Measurements from ENCODE around the gene DAPK1. TPM values are rescaled to one million over a fixed set of nuclear protein-coding genes. Genes with fewer than 3 reads are reported as not detected.

Gene DAPK1
- total and polyA plus RNA-seq, 2 donors (not counting 1 experiment from before 2014, with no cell fraction given): 1.7 to 2.8 TPM

- no peaks in the 10 kb centered on the region for H3K27me3 Mint-ChIP-seq
- intact Hi-C loops (cut with micrococcal nuclease): no loop called here
- no peaks in the 10 kb centered on the region for H3K4me1 ChIP-seq (ENCODE audit: control insufficient read depth in 2 of 2, insufficient read depth in 2 of 2, low read length in 2 of 2)
- no peaks in the 10 kb centered on the region for H3K9me3 Mint-ChIP-seq (ENCODE audit: insufficient read depth)
- DNase-seq: no peak
- peaks cover 0 to 9% (median 3%) of the 10 kb centered on the region in 3 donors for H3K9me3 ChIP-seq (ENCODE audit: control extremely low read depth in 1 of 3, control insufficient read depth in 2 of 3, insufficient read depth in 1 of 3, low read length in 2 of 3)
- CTCF ChIA-PET: no interaction called here
- no peak overlapping the region for H3K4me2 ChIP-seq (replicated peaks; ENCODE audit: low read depth, low read length, poor library complexity, severe bottlenecking)
- no peak overlapping the region for H3K4me3 Mint-ChIP-seq
- H2AFZ ChIP-seq (ENCODE audit: insufficient read depth, low read depth, low read length, poor library complexity, severe bottlenecking): no peak overlapping the region
- no peak overlapping the region for H3K27ac Mint-ChIP-seq
- no peak overlapping the region for H3K4me3 ChIP-seq (ENCODE audit: control extremely low read depth in 1 of 5, extremely low read depth in 1 of 5, insufficient read depth in 1 of 5, low read depth in 2 of 5, low read length in 4 of 5)
- no peaks in the 10 kb centered on the region for H3K36me3 ChIP-seq (replicated peaks in 1 of 2; ENCODE audit: control extremely low read depth in 1 of 2, control insufficient read depth in 1 of 2, extremely low read depth in 1 of 2, insufficient read depth in 2 of 2, low read length in 1 of 2)
- H3K79me2 ChIP-seq (ENCODE audit: control insufficient read depth, insufficient read depth, low read length): no peaks in the 10 kb centered on the region
- POLR2A ChIA-PET: no interaction called here
- TF ChIP-seq EZH2 (IDR thresholded peaks at IDR 0.05; ENCODE audit: borderline replicate concordance, insufficient read depth, low read depth, low read length, poor library complexity, severe bottlenecking): no peak
- no peak for TF ChIP-seq CTCF (IDR thresholded peaks at IDR 0.05)
- H3K4me1 Mint-ChIP-seq: no peaks in the 10 kb centered on the region
- no peak for ATAC-seq (ENCODE audit: low read depth)
- no peak overlapping the region for H3K9ac ChIP-seq (ENCODE audit: low read length)
- WGBS (ENCODE audit: insufficient coverage): 100% methylated on average over 1 of the region's 3 CpGs
- H3K27me3 ChIP-seq (replicated peaks in 1 of 4; ENCODE audit: control extremely low read depth in 1 of 4, control insufficient read depth in 3 of 4, insufficient read depth in 4 of 4, low read length in 3 of 4): no peaks in the 10 kb centered on the region
- no peak overlapping the region for H3K27ac ChIP-seq (ENCODE audit: low read length in 2 of 2)
- H4K20me1 ChIP-seq (ENCODE audit: control insufficient read depth, insufficient read depth, low read length, poor library complexity, severe bottlenecking): no peaks in the 10 kb centered on the region
These were observed 169.6 kb downstream of the DAPK1 start for GRCh38 chr9:87667164-87667738.

- intact Hi-C loops (cut with micrococcal nuclease): no loop called here
- Histone ChIP-seq H3K4me2 (replicated peaks; ENCODE audit: low read depth, low read length, poor library complexity, severe bottlenecking) (no peak overlapping the region), H3K9me3 (ENCODE audit: control extremely low read depth in 1 of 3, control insufficient read depth in 2 of 3, insufficient read depth in 1 of 3, low read length in 2 of 3) (peaks cover 0 to 9% (median 3%) of the 10 kb centered on the region in 3 donors), H3K27me3 (replicated peaks in 1 of 4; ENCODE audit: control extremely low read depth in 1 of 4, control insufficient read depth in 3 of 4, insufficient read depth in 4 of 4, low read length in 3 of 4) (peaks cover 0 to 2% (median 0%) of the 10 kb centered on the region in 4 experiments), H3K9ac (ENCODE audit: low read length) (no peak overlapping the region), H3K4me1 (ENCODE audit: control insufficient read depth in 2 of 2, insufficient read depth in 2 of 2, low read length in 2 of 2) (no peaks in the 10 kb centered on the region), H3K27ac (ENCODE audit: low read length in 2 of 2) (no peak overlapping the region), H3K36me3 (replicated peaks in 1 of 2; ENCODE audit: control extremely low read depth in 1 of 2, control insufficient read depth in 1 of 2, extremely low read depth in 1 of 2, insufficient read depth in 2 of 2, low read length in 1 of 2) (no peaks in the 10 kb centered on the region), H4K20me1 (ENCODE audit: control insufficient read depth, insufficient read depth, low read length, poor library complexity, severe bottlenecking) (no peaks in the 10 kb centered on the region), H2AFZ (ENCODE audit: insufficient read depth, low read depth, low read length, poor library complexity, severe bottlenecking) (no peak overlapping the region), H3K79me2 (ENCODE audit: control insufficient read depth, insufficient read depth, low read length) (no peaks in the 10 kb centered on the region), H3K4me3 (ENCODE audit: control extremely low read depth in 1 of 5, extremely low read depth in 1 of 5, insufficient read depth in 1 of 5, low read depth in 2 of 5, low read length in 4 of 5) (no peak overlapping the region)
- ChIA-PET POLR2A (no interaction called here), CTCF (no interaction called here)
- no peak overlapping the region for H3K4me3 Mint-ChIP-seq
- DNase-seq (no peak), ATAC-seq (ENCODE audit: low read depth) (no peak)
- H3K27ac Mint-ChIP-seq: no peak overlapping the region
- no peaks in the 10 kb centered on the region for H3K4me1 Mint-ChIP-seq
- WGBS (ENCODE audit: insufficient coverage): 87% methylated on average over 8 of the region's 8 CpGs
- no peaks in the 10 kb centered on the region for H3K9me3 Mint-ChIP-seq (ENCODE audit: insufficient read depth)
- TF ChIP-seq EZH2 (IDR thresholded peaks at IDR 0.05; ENCODE audit: borderline replicate concordance, insufficient read depth, low read depth, low read length, poor library complexity, severe bottlenecking): no peak
- TF ChIP-seq CTCF (IDR thresholded peaks at IDR 0.05): no peak
- H3K27me3 Mint-ChIP-seq: no peaks in the 10 kb centered on the region
These were observed 170.6 kb downstream of the DAPK1 start for GRCh38 chr9:87668222-87668621.
